GM19372 (cell line): ENCODE measurements around the gene KCNA3.
"Not testable (repeated sequence)": the region's sequence is repeated elsewhere in the genome, so short reads cannot be mapped to it uniquely, and the experiment has no call there.

ENCODE experiments used
- ATAC-seq: cut with Tn5 transposase; IDR thresholded peaks from one replicate; pipeline ENCODE4 v1.9.1; 2021; ENCODE audit warnings: mild to moderate bottlenecking, low read depth, moderate library complexity; ENCODE audit not compliant: unreplicated experiment

Gene KCNA3

DNA sequence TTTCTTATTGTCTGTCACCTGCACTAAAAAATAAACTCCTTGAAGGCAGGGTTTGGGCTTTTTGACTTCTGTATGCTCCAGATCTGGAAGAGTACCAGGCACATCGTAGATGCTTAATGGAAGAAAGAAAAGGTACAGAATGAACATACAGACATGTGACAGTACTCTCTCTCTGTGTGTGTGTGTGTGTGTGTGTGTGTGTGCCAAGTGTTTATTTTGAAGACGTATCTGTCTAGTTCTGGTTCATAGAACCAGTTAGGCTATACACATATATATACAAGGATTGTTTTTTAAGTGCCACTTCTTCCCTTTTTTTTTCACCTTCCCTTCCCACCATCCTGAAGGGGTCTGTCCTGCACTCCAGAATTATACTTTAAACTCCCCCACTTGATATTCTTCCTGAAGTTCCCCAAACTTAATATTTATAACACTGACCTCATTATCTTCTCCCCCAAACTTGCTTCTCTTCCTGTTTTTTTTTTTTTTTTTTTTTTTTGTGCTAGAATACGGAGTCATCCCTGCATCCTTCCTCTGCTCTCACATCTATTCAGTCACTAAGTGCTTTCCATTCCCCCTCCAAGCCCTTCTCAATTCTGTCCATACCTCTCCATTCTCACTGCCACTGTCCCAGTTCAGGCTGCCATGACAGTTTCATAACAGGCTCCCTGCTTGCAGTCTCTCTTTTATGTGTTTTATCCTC lies 5.4 kb upstream of the KCNA3 start:
- ATAC-seq, result no peak

DNA sequence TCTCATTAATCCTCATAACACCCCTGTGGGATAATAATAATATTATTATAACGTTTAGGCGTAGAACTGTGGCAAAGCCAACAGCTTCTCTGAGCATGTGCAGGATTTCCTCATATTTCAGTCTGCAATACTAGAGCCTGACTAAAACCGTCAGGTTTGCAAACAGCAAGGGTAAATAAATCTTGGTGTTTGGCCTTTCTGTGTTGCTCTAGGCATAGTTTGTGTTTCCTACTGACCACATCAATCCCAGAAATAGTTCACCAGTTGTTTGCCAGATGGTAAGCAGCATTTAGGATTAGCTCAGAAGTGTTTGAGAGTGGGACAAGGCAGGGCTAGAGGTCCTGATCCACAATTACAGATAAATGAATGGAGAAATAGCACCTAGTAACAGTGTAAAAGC lies 2.8 kb upstream of the KCNA3 start:
- no peak for ATAC-seq

DNA sequence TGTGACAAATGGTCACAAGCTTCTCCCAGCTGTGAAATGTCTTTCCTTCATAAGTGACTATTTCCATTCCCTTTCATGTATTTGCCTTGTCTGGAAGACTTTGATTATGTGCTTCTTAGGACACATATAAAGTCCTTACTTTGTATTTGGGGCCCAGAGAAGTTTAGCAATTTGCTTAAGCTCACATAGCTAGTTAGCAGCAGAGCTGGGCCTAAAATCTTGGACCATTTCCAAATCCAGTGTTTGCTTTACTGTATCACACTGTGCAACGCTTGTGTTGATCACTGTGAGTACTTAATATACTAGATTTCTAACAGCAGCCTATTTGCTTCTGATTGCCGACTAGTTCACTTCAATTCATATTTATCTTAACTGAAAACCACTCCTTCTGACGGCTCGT lies 2.2 kb upstream of the KCNA3 start:
- ATAC-seq, result no peak

DNA sequence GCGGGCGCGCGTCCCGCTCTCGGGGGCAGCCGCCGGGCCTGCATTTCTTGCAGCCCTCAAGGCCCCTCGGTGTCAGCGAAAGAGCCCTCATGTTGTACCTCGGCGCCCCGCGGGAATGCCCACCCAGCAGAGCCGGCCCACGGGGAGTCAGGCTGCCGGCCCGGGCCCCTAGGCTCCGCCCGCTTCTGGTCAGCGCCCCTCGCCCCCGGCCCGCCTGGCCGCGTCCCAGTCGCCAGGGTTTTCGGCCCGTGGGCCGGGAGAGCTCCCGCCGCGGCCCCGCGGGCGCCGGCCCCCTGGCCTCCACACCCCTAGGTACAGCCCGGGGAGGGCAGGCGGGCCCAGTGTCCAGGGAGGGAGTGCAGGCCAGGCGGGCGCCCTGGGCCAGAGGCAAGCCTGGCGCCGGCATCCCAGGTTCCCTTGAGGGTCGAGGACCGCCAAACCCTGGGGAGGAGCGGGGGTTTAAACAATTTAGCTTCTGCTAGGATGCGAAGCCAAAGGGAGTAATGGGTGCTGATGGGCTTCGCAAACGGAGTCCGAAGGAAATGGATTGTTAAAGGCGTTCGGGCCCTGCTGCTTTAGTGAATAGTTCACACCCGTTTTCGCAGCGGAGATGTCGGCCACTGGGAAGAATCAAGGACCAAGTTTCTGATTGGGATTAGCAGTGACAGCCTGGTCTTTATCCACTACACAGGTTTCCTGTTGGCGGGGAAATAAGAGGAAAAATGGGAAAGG lies 486 bp upstream of the KCNA3 start:
- no peak for ATAC-seq

DNA sequence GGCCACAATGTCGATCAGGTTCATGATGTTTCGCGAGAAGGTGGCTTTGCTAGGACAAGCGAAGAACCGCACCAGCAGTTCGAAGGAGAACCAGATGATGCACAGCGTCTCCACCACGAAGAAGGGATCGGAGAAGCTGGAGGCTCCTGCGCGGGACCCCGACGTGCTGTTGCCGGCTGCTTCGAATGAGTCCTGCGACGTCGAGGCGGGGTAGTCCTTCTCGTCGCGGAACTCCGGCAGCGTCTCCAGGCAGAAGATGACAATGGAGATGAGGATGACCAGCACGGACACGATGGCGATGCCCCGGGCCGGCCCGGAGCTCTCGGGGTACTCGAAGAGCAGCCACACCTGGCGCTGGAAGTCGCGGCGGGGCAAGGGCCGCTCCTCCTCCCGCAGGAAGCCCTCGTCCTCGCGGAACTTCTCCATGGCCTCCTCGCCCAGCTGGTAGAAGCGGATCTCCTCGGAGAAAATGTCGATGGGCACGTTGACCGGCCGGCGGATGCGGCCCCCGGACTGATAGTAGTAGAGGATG lies 869 bp downstream of the KCNA3 start:
- ATAC-seq, result no peak

DNA sequence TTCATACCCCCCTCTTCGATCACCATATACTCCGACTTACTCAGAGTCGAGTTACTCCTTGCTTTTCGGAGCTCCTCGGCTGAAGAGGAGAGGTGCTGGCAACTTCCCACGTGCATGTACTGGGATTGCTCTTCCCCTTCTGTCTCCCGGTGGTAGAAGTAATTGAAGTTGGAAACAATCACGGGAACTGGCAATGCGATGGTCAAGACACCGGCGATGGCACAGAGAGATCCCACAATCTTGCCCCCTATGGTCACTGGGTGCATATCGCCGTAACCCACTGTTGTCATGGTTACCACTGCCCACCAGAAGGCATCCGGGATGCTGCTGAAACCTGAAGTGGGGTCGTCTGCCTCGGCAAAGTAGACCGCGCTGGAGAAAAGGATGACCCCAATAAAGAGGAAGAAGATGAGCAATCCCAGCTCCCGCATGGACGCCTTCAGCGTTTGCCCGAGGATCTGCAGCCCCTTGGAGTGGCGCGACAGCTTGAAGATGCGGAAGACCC lies 1.5 kb downstream of the KCNA3 start:
- ATAC-seq, result no peak

DNA sequence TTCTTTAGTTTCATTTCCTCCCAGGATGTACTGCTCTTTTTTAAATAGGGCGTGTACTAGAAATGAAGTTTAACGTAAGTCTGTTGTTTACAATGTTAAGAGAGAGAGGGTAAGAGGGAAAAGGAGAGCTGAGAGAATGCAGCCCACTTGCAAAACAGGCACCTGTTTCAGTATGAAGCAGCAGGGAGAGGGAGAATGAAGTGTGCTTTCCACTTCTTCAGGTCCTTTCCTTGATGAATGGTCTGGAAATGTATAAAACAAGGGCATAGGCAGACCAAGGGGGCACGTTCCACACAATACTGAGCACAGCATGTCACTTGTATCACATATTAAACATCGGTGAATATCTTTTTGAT lies 2.0 kb downstream of the KCNA3 start:
- ATAC-seq, result peak; percentile 53

DNA sequence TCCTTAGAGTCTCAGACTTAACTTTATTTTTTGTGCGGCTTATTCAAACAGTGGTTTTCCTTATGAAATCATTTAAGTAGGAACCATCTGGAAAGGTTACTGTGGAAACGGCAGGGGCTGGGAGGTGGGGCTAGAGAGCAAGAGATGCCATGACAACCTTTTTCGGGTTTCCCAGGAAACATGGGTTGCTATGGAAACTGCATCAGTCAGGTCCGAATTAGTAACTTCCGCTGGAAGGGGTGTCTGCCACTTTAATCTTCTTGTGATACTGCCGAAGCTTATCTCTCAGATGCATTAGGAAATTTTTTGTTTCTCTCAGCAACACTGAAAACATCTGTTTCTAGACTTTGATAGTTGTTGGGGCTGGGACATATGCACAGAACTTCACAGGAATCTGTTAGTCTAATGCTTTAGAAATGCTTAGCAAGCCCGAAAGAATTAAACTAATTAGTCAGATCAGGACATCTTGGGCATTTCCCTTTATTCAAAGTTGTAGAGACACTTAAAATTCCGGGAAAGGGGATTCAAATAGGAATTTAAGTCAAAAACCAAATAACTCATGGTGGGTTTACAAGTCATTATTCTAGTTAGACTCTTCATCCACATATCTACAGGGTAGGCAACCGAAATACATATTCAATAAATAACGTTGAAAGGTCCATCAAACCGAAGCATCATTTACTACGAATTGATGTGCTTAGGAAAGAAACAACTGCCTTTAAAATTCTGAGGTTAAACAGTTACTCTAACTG lies 2.6 kb downstream of the KCNA3 start:
- no peak for ATAC-seq

DNA sequence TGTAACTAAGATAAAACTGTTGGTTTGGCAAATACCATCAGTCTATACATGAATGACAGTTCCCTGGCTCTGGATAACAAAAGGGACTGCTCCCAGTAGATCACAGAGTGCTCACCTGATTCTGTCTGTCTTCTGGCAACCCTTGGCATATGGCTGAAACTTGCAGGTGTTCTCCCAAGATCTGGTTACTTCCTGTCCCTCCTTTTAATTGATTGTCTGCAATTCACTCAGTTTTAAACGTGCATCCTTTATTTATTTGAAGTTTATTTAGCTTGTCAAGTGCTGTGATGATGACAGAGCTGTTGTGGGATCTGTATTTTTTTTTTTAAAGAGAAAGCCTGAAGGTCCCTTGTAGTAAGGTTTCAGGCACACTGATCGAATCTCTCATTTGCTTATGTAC lies 3.4 kb downstream of the KCNA3 start:
- no peak for ATAC-seq

DNA sequence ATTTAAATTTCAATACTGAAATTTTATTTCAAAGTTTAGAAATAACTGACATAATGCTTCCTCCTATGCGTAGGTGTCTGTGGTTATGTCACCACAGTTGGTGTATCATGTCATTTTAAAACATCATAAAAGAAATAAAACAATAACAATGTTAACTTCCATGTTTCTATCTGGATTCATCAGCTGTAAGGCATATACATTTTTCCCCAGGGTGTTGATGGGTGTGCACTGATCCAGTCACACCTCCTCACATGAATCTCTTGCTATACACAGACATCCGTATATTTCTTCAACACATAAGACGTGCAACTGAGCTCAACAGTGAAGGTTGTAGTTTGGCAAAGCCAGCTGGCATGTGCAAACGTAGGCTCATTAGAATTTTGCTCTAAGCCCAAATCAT lies 6.2 kb downstream of the KCNA3 start:
- no peak for ATAC-seq

DNA sequence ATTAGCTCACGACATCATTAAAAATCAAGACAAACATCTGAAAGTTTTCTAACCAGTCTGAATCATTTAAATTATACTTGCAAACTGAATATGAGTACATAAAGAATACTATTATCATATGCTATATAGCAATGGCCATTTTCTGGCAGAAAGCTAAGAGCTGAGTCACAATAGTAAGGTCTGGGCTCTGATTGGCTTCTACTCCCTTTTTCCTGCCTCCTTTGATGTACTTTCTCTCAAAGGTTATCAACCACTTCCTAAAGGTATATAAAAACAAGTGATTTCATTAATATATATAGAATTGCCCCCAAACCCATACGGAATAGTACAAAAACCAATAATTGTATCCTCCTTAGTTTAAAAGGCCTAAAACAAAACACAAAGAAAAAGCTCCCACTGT lies 7.0 kb downstream of the KCNA3 start:
- ATAC-seq, result no peak

DNA sequence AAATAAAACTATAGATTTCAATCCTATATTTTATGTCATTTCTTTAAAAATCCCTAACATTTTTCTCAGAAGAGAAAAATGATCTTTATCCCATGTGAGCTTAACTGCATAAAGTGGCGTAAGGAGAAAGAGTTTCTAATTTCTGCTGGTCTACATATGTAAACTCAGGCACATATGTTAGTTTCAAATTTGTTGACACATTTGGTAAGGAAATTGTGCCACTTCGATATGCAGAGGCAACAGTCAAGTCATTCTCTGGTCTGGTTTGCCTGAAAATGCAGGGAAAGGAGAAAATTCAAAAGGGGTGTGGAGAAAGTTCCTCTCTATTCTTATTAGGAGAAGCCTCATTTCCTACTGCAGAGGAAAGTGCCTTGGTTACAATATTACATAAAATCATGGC lies 11.5 kb downstream of the KCNA3 start:
- ATAC-seq, result no peak

DNA sequence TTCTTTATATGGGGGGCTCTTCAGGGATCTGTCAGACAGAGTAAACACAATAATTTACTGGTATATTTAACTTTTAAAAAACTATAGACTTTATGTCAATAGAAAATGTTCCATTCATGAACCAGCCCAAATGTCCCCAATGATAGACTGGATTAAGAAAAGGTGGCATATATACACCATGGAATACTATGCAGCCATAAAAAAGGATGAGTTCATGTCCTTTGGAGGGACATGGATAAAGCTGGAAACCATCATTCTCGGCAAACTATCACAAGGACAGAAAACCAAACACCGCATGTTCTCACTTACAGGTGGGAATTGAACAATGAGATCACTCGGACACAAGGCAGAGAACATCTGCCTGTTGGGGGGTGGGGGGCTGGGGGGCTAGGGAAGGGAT lies 15.2 kb downstream of the KCNA3 start:
- ATAC-seq, result not testable (repeated sequence)

DNA sequence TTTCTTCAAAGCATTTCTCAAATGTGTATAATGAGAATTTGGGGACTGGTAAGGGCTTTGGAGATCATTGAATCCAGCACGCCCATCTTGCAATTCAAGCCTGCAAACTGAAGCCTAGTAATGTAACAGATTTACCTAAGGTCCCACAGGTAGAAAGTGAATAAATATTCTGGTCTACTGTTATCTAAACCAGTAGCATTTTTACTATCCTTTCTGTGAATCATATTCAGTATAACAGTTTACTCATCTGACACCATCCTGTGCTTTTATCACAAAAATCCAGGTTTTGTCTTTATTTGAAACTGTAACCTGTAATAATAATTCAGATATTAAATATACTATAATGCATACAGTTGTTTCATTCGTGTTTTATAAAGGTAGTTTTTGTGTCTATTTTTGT lies 17.4 kb downstream of the KCNA3 start:
- ATAC-seq, result no peak

DNA sequence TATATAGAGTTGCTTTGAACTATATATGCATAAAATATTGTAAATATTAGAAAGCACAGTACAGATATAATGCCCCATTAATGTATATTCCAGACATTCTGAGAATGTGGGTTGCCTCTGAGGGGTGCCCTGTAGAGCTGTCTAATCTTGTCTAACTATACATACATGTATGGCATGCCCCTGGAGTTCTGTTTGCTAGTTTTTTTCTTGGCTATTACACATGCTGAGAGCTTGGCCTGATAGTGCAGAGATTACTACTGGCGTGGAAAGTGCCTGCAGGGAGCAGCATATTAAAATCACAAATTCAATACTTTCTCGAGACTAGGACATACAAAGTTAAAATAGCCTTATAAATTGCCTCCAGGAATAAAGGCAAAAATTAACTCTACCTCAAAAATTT lies 24.1 kb downstream of the KCNA3 start:
- ATAC-seq, result no peak

DNA sequence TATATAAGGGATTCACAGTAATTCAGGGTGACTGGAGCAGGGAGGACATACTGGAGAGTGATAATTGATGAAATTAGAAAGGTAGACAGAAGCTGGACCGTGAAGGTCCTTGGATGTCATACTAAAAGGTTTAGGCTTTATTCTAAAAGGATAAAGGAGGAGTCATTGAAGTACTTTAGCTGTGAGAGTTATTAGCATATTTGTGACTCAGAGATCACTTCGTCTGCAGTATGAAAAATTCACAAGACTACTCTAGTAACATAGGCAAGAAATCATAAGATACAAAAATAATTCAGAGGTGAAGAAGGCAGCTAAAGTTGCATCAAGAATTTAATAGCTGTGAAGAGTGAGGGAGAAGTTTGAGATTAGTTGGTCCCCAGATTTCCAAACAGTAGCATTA lies 26.3 kb downstream of the KCNA3 start:
- no peak for ATAC-seq

DNA sequence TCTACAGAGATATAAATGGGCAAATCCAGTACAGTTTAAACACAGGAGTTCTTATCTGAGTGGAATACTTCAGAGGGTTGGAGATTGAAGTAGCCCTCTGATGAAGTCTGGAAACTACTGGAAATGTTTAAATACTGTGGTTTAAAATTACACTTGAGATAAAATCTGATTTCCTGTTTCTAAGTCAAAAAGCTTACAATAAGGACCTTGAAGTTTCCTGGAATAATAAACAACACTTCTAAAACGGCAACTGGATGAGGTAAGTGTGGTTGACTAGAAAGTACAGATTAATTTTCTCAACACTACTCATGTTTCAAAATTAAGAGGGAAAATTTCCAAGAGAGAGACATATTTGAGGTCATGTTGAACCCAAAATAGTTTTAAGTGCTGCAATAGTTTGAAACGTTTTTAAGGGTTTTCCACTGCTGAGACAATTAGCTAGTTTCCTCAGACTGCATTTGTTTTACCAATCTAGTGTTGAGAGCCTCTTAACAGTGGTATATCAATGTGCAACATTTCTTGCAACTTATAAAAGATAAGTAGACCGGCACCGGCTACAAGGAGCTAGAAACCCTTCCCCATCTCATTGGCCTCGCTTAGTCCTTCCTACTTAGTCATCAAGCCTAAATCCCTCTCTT lies 27.4 kb downstream of the KCNA3 start:
- no peak for ATAC-seq

DNA sequence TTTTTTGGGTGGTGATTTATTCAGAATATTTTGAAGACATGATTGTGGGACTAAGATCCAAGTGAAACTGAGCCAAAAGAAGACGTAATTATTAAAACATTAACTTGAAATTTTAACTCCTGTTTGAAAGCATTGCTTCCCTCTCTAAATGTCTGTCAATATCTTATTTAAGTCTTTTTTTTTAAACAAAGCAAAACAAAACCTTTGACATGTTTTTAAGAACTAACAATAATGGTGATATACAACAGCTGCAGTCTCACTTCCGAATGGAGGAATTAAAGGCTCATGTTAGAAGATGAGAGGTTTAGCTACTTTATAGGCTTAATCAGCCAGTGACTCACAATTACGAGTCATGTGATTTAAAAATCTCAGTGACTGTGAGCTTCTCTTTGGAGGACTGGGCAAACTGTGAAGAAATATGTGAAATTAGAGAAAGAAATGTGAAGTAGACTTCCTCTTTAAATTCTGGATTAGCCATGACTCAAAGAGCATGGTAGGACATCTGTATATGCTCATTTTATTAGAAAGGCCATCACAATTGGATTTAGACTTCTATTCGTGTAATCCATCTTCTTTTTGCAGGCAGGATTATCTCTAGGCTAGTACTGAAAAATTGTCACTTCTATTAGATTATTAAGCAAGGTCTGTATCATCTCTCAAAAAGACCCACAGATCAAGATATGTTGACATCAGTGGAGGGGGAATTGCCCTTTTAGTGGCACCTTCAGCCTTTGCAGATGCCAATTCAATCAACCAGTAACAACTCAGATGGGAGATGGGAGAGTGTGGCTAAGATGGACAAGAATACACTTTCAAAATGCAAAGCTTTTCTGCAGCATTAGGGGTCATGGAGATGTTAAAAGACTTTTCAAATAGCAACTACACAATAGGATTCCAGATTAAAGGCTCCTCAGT lies 28.7 kb downstream of the KCNA3 start:
- no peak for ATAC-seq

DNA sequence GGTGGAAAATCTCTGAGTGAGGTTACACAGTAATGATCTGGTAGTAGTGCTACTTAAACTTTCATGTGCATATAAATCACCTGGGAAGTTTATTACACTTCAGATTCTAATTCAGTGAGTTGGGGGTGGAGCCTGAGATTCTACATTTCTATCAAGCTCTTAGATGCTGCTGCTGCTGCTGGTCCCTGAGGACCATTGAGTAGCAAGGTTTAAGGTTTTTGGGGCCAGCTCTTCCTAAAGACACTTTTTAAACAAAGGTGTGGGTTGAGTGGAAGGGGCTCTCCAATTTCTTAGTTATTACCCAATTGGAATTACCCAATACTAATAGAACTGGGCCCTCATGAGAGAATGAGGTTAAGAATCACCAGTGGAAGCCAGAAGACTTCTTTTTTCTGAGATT lies 29.5 kb downstream of the KCNA3 start:
- no peak for ATAC-seq
